Trophoblast cell (in vitro differentiated cells and primary cell): ENCODE results near the gene SMU1.

Experiments used
- DNase-seq, 2 donors: peaks; one replicate each; pipeline ENCODE4 v3.0.0-alpha.2; 2016
- H2AFZ ChIP-seq: 2 replicates; pipeline ENCODE4 v1.6.1; 2013; ENCODE audit warnings: low read length, moderate library complexity, mild to moderate bottlenecking; ENCODE audit not compliant: insufficient read depth, poor library complexity
- H2AK5ac ChIP-seq: 2 replicates; pipeline ENCODE4 v1.6.1; 2013; ENCODE audit warnings: mild to moderate bottlenecking, low read length
- H2BK120ac ChIP-seq: 2 replicates; pipeline ENCODE4 v1.6.1; 2013; ENCODE audit warnings: low read length, mild to moderate bottlenecking, moderate library complexity; ENCODE audit not compliant: insufficient read depth, poor library complexity
- H2BK12ac ChIP-seq: 2 replicates; pipeline ENCODE4 v1.6.1; 2013; ENCODE audit warnings: mild to moderate bottlenecking, low read length, moderate library complexity
- H2BK5ac ChIP-seq: 2 replicates; pipeline ENCODE4 v1.6.1; 2013; ENCODE audit warnings: low read length, low read depth, moderate library complexity, mild to moderate bottlenecking; ENCODE audit not compliant: poor library complexity
- H3K14ac ChIP-seq: 2 replicates; pipeline ENCODE4 v1.6.1; 2013; ENCODE audit warnings: mild to moderate bottlenecking, low read length
- H3K18ac ChIP-seq: 2 replicates; pipeline ENCODE4 v1.6.1; 2013; ENCODE audit warnings: mild to moderate bottlenecking, low read length
- H3K23ac ChIP-seq: 2 replicates; pipeline ENCODE4 v1.6.1; 2013; ENCODE audit warnings: low read length
- H3K27ac ChIP-seq: 2 replicates; pipeline ENCODE4 v1.5.1; 2013; ENCODE audit warnings: low read depth, mild to moderate bottlenecking, inconsistent platforms, low read length, moderate library complexity
- H3K27me3 ChIP-seq: 2 replicates; pipeline ENCODE4 v1.6.1; 2013; ENCODE audit warnings: inconsistent platforms, mild to moderate bottlenecking, low read length, moderate library complexity; ENCODE audit not compliant: insufficient read depth
- H3K36me3 ChIP-seq, 2 experiments: 1 replicate in 1 of 2; 2 replicates in 1 of 2; pipeline ENCODE4 v1.6.1; 2013; ENCODE audit warnings: low read length in 2 of 2, mild to moderate bottlenecking in 2 of 2, moderate library complexity in 1 of 2; ENCODE audit not compliant: insufficient read depth in 2 of 2, control insufficient read depth in 1 of 2
- H3K4ac ChIP-seq: 2 replicates; pipeline ENCODE4 v1.6.1; 2013; ENCODE audit warnings: low read depth, mild to moderate bottlenecking, low read length, moderate library complexity
- H3K4me1 ChIP-seq, 2 experiments: 1 replicate in 1 of 2; 2 replicates in 1 of 2; pipeline ENCODE4 v1.6.1; 2013; ENCODE audit warnings: low read length in 2 of 2, mild to moderate bottlenecking in 2 of 2, moderate library complexity in 1 of 2; ENCODE audit not compliant: insufficient read depth in 2 of 2, control insufficient read depth in 1 of 2
- H3K4me2 ChIP-seq: 2 replicates; pipeline ENCODE4 v1.6.1; 2013; ENCODE audit warnings: inconsistent platforms, mild to moderate bottlenecking, low read length, moderate library complexity
- H3K4me3 ChIP-seq: 2 replicates; pipeline ENCODE4 v1.5.1; 2013; ENCODE audit warnings: mild to moderate bottlenecking, low read depth, low read length, inconsistent platforms
- H3K79me1 ChIP-seq: one replicate; pipeline ENCODE4 v1.6.1; 2013; ENCODE audit warnings: low read length
- H3K79me2 ChIP-seq: 2 replicates; pipeline ENCODE4 v1.6.1; 2013; ENCODE audit warnings: low read length, mild to moderate bottlenecking; ENCODE audit not compliant: control insufficient read depth, insufficient read depth, poor library complexity
- H3K9ac ChIP-seq: 2 replicates; pipeline ENCODE4 v1.6.1; 2013; ENCODE audit warnings: mild to moderate bottlenecking, low read length
- H3K9me3 ChIP-seq: 2 replicates; pipeline ENCODE4 v1.6.1; 2013; ENCODE audit warnings: low read depth, mild to moderate bottlenecking, control low read depth, inconsistent platforms, low read length; ENCODE audit not compliant: insufficient read depth
- H4K12ac ChIP-seq: 2 replicates; pipeline ENCODE4 v1.6.1; 2013; ENCODE audit warnings: low read depth, mild to moderate bottlenecking, low read length, moderate library complexity
- H4K8ac ChIP-seq: 2 replicates; pipeline ENCODE4 v1.6.1; 2013; ENCODE audit warnings: low read depth, mild to moderate bottlenecking, low read length, moderate library complexity
- H4K91ac ChIP-seq: one replicate; pipeline ENCODE4 v1.6.1; 2013; ENCODE audit warnings: low read depth, mild to moderate bottlenecking, low read length, moderate library complexity
- WGBS: extraction: QIAGEN DNeasy Blood & Tissue Kit; methylation state at CpG from one replicate; pipeline ENCODE4 v1.1.7; 2013; ENCODE audit warnings: missing lambda C conversion rate; ENCODE audit not compliant: insufficient read length, insufficient coverage; ENCODE audit errors: extremely low coverage; 5-methylcytosine and 5-hydroxymethylcytosine counted together

Gene SMU1

GRCh38 chr9:33105959-33106358, 29.5 kb upstream of the SMU1 start:
- Histone ChIP-seq H3K27ac (no peak overlapping the region), H3K4ac (peak overlapping the region; percentile 10)

DNA sequence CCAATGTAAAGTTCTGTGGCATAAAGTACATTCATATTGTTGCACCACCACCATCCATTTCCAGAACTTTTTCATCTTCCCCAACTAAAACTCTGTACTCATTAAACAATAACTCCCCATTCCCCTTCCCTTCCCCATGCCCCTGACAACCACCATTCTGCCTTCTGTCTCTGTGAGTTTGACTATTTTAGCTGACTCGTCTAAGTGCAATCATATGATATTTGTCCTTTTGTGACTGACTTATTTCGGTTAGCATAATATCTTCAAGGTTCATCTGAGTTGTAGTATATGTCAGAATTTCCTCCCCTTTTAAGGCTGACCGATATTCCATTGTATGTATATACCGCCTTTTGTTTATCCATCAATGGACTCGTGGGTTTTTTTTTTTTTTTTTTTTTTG, 29.0 kb upstream of the SMU1 start:
- no peak overlapping the region for H2BK12ac ChIP-seq

More at GRCh38 chr9:33105959-33106358, 29.5 kb upstream of the SMU1 start:
- Histone ChIP-seq H3K4me1 (peaks cover 44 to 62% of the 10 kb centered on the region in 2 experiments), H3K4me3 (no peak overlapping the region), H4K8ac (no peak overlapping the region), H3K79me1 (peaks cover 34% of the 10 kb centered on the region), H3K14ac (peak overlapping the region; percentile 82), H2BK12ac (peak overlapping the region; percentile 93), H4K12ac (no peak overlapping the region), H2AK5ac (peak overlapping the region; percentile 33), H3K79me2 (peaks cover 2% of the 10 kb centered on the region), H3K9me3 (no peaks in the 10 kb centered on the region), H2BK5ac (peak overlapping the region; percentile 84), H3K36me3 (peaks cover 4 to 10% of the 10 kb centered on the region in 2 experiments), H3K9ac (no peak overlapping the region), H2AFZ (no peak overlapping the region), H2BK120ac (peak overlapping the region; percentile 69), H3K23ac (no peak overlapping the region), H3K18ac (peak overlapping the region; percentile 9), H3K4me2 (no peak overlapping the region), H3K27me3 (no peaks in the 10 kb centered on the region), H4K91ac (peak overlapping the region; percentile 76)
- DNase-seq, result no peak
- WGBS, result no CpG with 5 or more reads among the region's 1 CpG

DNA sequence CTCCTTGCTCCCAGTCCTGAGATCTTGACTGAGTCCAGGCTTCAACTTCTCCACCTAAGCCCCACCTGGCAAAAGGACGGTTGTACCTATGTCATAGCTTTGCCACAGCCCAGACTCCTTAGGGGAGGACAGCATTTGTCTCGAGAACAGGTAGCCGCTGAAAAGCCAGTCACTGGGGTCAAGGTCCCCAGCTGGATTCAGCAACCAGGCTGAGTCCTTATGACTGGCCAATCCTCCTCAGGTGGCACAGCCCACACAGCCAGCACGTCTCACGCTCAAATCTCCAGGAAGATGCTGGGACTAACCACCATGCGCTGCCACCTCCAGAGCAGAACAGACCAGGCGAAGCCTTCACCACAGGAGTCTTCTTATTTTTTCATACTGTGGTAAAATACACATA, 27.9 kb upstream of the SMU1 start:
- H3K23ac ChIP-seq, result no peak overlapping the region
- no peak for DNase-seq
- WGBS, result no CpG with 5 or more reads among the region's 7 CpGs
- H2BK120ac ChIP-seq, result peak overlapping the region; percentile 34
- peak overlapping the region; percentile 23 for H4K12ac ChIP-seq
- H3K4ac ChIP-seq, result peak overlapping the region; percentile 3
- peak overlapping the region; percentile 71 for H2AK5ac ChIP-seq
- no peak overlapping the region for H3K4me2 ChIP-seq
- H3K14ac ChIP-seq, result peak overlapping the region; percentile 16
- peaks cover 43 to 64% of the 10 kb centered on the region in 2 experiments for H3K4me1 ChIP-seq
- H3K27ac ChIP-seq, result no peak overlapping the region
- H3K36me3 ChIP-seq, result peaks cover 0 to 4% of the 10 kb centered on the region in 2 experiments
- no peak overlapping the region for H3K9ac ChIP-seq
- H3K79me2 ChIP-seq, result peaks cover 2% of the 10 kb centered on the region
- H4K8ac ChIP-seq, result peak overlapping the region; percentile 36
- peak overlapping the region; percentile 16 for H4K91ac ChIP-seq
- H3K4me3 ChIP-seq, result no peak overlapping the region
- H3K18ac ChIP-seq, result peak overlapping the region; percentile 22
- H2BK12ac ChIP-seq, result peak overlapping the region; percentile 88
- H2AFZ ChIP-seq, result no peak overlapping the region
- no peaks in the 10 kb centered on the region for H3K27me3 ChIP-seq
- no peak overlapping the region for H2BK5ac ChIP-seq
- H3K9me3 ChIP-seq, result no peaks in the 10 kb centered on the region
- H3K79me1 ChIP-seq, result peaks cover 35% of the 10 kb centered on the region

More for the DNA sequence above, 29.0 kb upstream of the SMU1 start:
- Histone ChIP-seq H3K79me1 (peaks cover 34% of the 10 kb centered on the region), H3K4me2 (no peak overlapping the region), H2AFZ (no peak overlapping the region), H3K9ac (no peak overlapping the region), H3K27ac (no peak overlapping the region), H4K91ac (no peak overlapping the region), H2BK5ac (no peak overlapping the region), H4K12ac (no peak overlapping the region), H3K4ac (no peak overlapping the region), H3K14ac (no peak overlapping the region), H2AK5ac (no peak overlapping the region), H4K8ac (no peak overlapping the region), H3K4me3 (no peak overlapping the region), H2BK120ac (no peak overlapping the region), H3K4me1 (peaks cover 44 to 63% of the 10 kb centered on the region in 2 experiments), H3K27me3 (no peaks in the 10 kb centered on the region), H3K9me3 (no peaks in the 10 kb centered on the region), H3K79me2 (peaks cover 2% of the 10 kb centered on the region), H3K36me3 (peaks cover 0 to 6% of the 10 kb centered on the region in 2 experiments), H3K18ac (no peak overlapping the region), H3K23ac (no peak overlapping the region)
- no peak for DNase-seq
- WGBS, result no CpG with 5 or more reads among the region's 5 CpGs

- no CpG with 5 or more reads among the region's 8 CpGs for WGBS
- H2BK5ac ChIP-seq, result no peak overlapping the region
- H3K9me3 ChIP-seq, result no peaks in the 10 kb centered on the region
- peaks cover 35% of the 10 kb centered on the region for H3K79me1 ChIP-seq
- no peak overlapping the region for H2AFZ ChIP-seq
- H3K27ac ChIP-seq, result peak overlapping the region; percentile 55
- no peak overlapping the region for H3K4ac ChIP-seq
- H3K18ac ChIP-seq, result no peak overlapping the region
- H3K4me1 ChIP-seq, result peaks cover 39 to 60% of the 10 kb centered on the region in 2 experiments
- no peak overlapping the region for H3K4me3 ChIP-seq
- H3K23ac ChIP-seq, result no peak overlapping the region
- no peaks in the 10 kb centered on the region for H3K27me3 ChIP-seq
- no peak overlapping the region for H3K9ac ChIP-seq
- H3K4me2 ChIP-seq, result no peak overlapping the region
- peak overlapping the region; percentile 16 for H3K14ac ChIP-seq
- no peak for DNase-seq
- H3K79me2 ChIP-seq, result peaks cover 2% of the 10 kb centered on the region
- H2AK5ac ChIP-seq, result no peak overlapping the region
- peak overlapping the region; percentile 14 for H2BK120ac ChIP-seq
- H3K36me3 ChIP-seq, result peaks cover 0 to 4% of the 10 kb centered on the region in 2 experiments
- H2BK12ac ChIP-seq, result peak overlapping the region; percentile 80
- H4K12ac ChIP-seq, result no peak overlapping the region
- H4K91ac ChIP-seq, result peak overlapping the region; percentile 48
- H4K8ac ChIP-seq, result peak overlapping the region; percentile 36
Measured at GRCh38 chr9:33103501-33104281, 27.2 kb upstream of the SMU1 start.
